HepG2 (cell line): Measurements from ENCODE around the gene E2F3. TPM values are rescaled to one million over a fixed set of nuclear protein-coding genes. Genes with fewer than 3 reads are reported as not detected.

ENCODE experiments used
- DMAP1 ChIP-seq: IDR thresholded peaks from 2 replicates; pipeline ENCODE4 v1.6.1; 2016
- DMTF1 ChIP-seq: sonication (generic); formaldehyde crosslinking; IDR thresholded peaks from 2 replicates; pipeline ENCODE4 v1.4.0; 2020; ENCODE audit warnings: mild to moderate bottlenecking, missing genetic modification reagents
- ERF ChIP-seq: IDR thresholded peaks from 2 replicates; pipeline ENCODE4 v1.6.1; 2018; ENCODE audit warnings: missing biosample characterization, missing genetic modification reagents
- RFXANK ChIP-seq: IDR thresholded peaks from 2 replicates; pipeline ENCODE4 v1.6.1; 2016
- SKI ChIP-seq: fragments of 450-650 bp; IDR thresholded peaks from one replicate; pipeline ENCODE4 v1.6.1; 2018; ENCODE audit warnings: mild to moderate bottlenecking; ENCODE audit not compliant: partially characterized antibody
- SNRNP70 ChIP-seq: fragments of 200-400 bp; formaldehyde crosslinking; IDR thresholded peaks from 2 replicates; pipeline ENCODE4 v1.6.1; 2017; ENCODE audit warnings: mild to moderate bottlenecking, low read depth, low read length, moderate library complexity
- XBP1 ChIP-seq: sonication (generic); formaldehyde crosslinking; IDR thresholded peaks from 2 replicates; pipeline ENCODE4 v1.5.0; 2020; ENCODE audit warnings: missing genetic modification reagents
- ZNF292 ChIP-seq: sonication (generic); formaldehyde crosslinking; IDR thresholded peaks from 2 replicates; pipeline ENCODE4 v1.8.1; 2022; ENCODE audit warnings: mild to moderate bottlenecking, low read depth, missing genetic modification reagents, borderline replicate concordance
- ZNF382 ChIP-seq: sonication (generic); formaldehyde crosslinking; IDR thresholded peaks from 2 replicates; pipeline ENCODE4 v1.5.0; 2020; ENCODE audit warnings: missing genetic modification reagents, mild to moderate bottlenecking, borderline replicate concordance
- ZNF574 ChIP-seq: sonication (generic); formaldehyde crosslinking; IDR thresholded peaks from 2 replicates; pipeline ENCODE4 v1.4.0; 2020; ENCODE audit warnings: missing genetic modification reagents
- ZNF761 ChIP-seq: sonication (generic); formaldehyde crosslinking; conservative IDR thresholded peaks from 2 replicates; pipeline ENCODE4 v1.4.0; 2020; ENCODE audit warnings: mild to moderate bottlenecking, missing genetic modification reagents
- ZNF879 ChIP-seq: sonication (generic); formaldehyde crosslinking; IDR thresholded peaks from 2 replicates; pipeline ENCODE4 v1.8.1; 2023; ENCODE audit warnings: missing genetic modification reagents
- polyA plus RNA-seq, 8 experiments: library from polyadenylated mRNA; depleted of rRNA in 3 of 8; stranded (reverse) in 7 of 8; unstranded in 1 of 8; fragments of >200 nt; fragmentation: Illumina TruSeq in 4 of 8; extraction: Trizol in 4 of 8; gene quantifications; 2 replicates each; pipeline versions ENCODE4 v1.2.1 to v1.2.3, GENCODE V29; 2011 to 2016; ENCODE audit warnings: low read depth in 4 of 8, missing spikeins in 1 of 8, mixed read lengths in 1 of 8; ENCODE audit not compliant: insufficient read depth in 1 of 8
- total RNA-seq, 5 experiments: library from RNA; depleted of rRNA; stranded (reverse); fragments of >200 nt; fragmentation: Illumina TruSeq; extraction: Trizol; gene quantifications; 2 replicates each; pipeline ENCODE4 v1.2.3, GENCODE V29; 2016; ENCODE audit warnings: low read depth in 1 of 5
- TF ChIP-seq, protein P1 (sequence below): sonication (generic); formaldehyde crosslinking; IDR thresholded peaks from 2 replicates; pipeline ENCODE4 v1.4.0; 2020; ENCODE audit warnings: missing genetic modification reagents
- TF ChIP-seq, protein P2 (sequence below): sonication (generic); formaldehyde crosslinking; IDR thresholded peaks from 2 replicates; pipeline ENCODE4 v1.4.0; 2020; ENCODE audit warnings: mild to moderate bottlenecking, missing genetic modification reagents
- TF ChIP-seq, protein P3 (sequence below), 2 experiments: fragments of 450-650 bp in 1 of 2; sonication (generic) in 1 of 2; formaldehyde crosslinking; IDR thresholded peaks; 2 replicates each; pipeline versions ENCODE4 v1.5.0 to v1.8.0; 2020 to 2022; ENCODE audit warnings: mild to moderate bottlenecking in 1 of 2, missing genetic modification reagents in 1 of 2
- TF ChIP-seq, protein P4 (sequence below): sonication (generic); formaldehyde crosslinking; IDR thresholded peaks from 2 replicates; pipeline ENCODE4 v1.9.0; 2021; ENCODE audit warnings: mild to moderate bottlenecking, missing genetic modification reagents

The E2F3 gene
- total and polyA plus RNA-seq, 2 of the 13 experiments (the other 11 are each of a cell fraction or from before 2014, with no cell fraction given): 8.5 to 12.7 TPM

DNA sequence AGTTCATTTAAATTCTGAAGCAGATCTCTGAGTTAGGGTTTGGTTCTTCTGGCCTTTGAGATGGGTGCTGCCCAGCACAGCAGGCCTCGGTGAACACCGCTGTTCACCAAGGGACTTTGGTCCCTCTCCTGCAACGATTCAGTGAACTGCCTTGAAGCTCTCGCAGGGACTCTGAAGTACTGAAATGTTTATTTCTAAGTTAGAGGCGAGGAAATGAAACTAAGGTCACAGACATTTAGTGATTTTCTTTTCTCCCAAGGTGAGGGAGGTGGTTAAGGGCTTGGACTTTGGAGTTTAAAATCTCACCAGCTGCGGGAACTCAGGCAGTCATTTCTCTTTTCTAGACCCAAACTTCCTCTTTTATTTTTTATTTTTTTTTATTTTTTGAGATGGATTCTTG is 26.2 kb downstream of the E2F3 start (continued):
- TF ChIP-seq DMTF1 (CRISPR knock-in tag) (no peak), SNRNP70 (no peak), ZNF292 (CRISPR knock-in tag) (peak; percentile 84; the same call in 1 of the 2 replicates), ZNF574 (CRISPR knock-in tag) (no peak), DMAP1 (CRISPR knock-in tag) (no peak), RFXANK (CRISPR knock-in tag) (no peak), ERF (CRISPR knock-in tag) (no peak), ZNF761 (no peak), SKI (no peak), XBP1 (CRISPR knock-in tag) (no peak), ZNF382 (no peak), ZNF879 (CRISPR knock-in tag) (no peak)
- TF ChIP-seq, protein P1, sequence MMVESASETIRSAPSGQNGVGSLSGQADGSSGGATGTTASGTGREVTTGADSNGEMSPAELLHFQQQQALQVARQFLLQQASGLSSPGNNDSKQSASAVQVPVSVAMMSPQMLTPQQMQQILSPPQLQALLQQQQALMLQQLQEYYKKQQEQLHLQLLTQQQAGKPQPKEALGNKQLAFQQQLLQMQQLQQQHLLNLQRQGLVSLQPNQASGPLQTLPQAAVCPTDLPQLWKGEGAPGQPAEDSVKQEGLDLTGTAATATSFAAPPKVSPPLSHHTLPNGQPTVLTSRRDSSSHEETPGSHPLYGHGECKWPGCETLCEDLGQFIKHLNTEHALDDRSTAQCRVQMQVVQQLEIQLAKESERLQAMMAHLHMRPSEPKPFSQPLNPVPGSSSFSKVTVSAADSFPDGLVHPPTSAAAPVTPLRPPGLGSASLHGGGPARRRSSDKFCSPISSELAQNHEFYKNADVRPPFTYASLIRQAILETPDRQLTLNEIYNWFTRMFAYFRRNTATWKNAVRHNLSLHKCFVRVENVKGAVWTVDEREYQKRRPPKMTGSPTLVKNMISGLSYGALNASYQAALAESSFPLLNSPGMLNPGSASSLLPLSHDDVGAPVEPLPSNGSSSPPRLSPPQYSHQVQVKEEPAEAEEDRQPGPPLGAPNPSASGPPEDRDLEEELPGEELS (CRISPR knock-in tag): no peak
- TF ChIP-seq, protein P2, sequence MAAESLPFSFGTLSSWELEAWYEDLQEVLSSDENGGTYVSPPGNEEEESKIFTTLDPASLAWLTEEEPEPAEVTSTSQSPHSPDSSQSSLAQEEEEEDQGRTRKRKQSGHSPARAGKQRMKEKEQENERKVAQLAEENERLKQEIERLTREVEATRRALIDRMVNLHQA: no peak
- TF ChIP-seq, protein P3, sequence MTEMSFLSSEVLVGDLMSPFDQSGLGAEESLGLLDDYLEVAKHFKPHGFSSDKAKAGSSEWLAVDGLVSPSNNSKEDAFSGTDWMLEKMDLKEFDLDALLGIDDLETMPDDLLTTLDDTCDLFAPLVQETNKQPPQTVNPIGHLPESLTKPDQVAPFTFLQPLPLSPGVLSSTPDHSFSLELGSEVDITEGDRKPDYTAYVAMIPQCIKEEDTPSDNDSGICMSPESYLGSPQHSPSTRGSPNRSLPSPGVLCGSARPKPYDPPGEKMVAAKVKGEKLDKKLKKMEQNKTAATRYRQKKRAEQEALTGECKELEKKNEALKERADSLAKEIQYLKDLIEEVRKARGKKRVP (CRISPR knock-in tag; IDR thresholded peaks at IDR 0.05): no peak
- TF ChIP-seq, protein P4, sequence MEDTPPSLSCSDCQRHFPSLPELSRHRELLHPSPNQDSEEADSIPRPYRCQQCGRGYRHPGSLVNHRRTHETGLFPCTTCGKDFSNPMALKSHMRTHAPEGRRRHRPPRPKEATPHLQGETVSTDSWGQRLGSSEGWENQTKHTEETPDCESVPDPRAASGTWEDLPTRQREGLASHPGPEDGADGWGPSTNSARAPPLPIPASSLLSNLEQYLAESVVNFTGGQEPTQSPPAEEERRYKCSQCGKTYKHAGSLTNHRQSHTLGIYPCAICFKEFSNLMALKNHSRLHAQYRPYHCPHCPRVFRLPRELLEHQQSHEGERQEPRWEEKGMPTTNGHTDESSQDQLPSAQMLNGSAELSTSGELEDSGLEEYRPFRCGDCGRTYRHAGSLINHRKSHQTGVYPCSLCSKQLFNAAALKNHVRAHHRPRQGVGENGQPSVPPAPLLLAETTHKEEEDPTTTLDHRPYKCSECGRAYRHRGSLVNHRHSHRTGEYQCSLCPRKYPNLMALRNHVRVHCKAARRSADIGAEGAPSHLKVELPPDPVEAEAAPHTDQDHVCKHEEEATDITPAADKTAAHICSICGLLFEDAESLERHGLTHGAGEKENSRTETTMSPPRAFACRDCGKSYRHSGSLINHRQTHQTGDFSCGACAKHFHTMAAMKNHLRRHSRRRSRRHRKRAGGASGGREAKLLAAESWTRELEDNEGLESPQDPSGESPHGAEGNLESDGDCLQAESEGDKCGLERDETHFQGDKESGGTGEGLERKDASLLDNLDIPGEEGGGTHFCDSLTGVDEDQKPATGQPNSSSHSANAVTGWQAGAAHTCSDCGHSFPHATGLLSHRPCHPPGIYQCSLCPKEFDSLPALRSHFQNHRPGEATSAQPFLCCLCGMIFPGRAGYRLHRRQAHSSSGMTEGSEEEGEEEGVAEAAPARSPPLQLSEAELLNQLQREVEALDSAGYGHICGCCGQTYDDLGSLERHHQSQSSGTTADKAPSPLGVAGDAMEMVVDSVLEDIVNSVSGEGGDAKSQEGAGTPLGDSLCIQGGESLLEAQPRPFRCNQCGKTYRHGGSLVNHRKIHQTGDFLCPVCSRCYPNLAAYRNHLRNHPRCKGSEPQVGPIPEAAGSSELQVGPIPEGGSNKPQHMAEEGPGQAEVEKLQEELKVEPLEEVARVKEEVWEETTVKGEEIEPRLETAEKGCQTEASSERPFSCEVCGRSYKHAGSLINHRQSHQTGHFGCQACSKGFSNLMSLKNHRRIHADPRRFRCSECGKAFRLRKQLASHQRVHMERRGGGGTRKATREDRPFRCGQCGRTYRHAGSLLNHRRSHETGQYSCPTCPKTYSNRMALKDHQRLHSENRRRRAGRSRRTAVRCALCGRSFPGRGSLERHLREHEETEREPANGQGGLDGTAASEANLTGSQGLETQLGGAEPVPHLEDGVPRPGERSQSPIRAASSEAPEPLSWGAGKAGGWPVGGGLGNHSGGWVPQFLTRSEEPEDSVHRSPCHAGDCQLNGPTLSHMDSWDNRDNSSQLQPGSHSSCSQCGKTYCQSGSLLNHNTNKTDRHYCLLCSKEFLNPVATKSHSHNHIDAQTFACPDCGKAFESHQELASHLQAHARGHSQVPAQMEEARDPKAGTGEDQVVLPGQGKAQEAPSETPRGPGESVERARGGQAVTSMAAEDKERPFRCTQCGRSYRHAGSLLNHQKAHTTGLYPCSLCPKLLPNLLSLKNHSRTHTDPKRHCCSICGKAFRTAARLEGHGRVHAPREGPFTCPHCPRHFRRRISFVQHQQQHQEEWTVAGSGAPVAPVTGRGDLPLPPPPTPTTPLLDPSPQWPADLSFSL (CRISPR knock-in tag): no peak
